HG03442 (cell line): Measurements from ENCODE around the gene TDRD15.
"Not testable (repeated sequence)": the region's sequence is repeated elsewhere in the genome, so short reads cannot be mapped to it uniquely, and the experiment has no call there.

Experiments used
- ATAC-seq: cut with Tn5 transposase; IDR thresholded peaks from one replicate; pipeline ENCODE4 v1.9.1; 2021; ENCODE audit warnings: mild to moderate bottlenecking, moderate library complexity; ENCODE audit not compliant: unreplicated experiment

The TDRD15 gene

DNA sequence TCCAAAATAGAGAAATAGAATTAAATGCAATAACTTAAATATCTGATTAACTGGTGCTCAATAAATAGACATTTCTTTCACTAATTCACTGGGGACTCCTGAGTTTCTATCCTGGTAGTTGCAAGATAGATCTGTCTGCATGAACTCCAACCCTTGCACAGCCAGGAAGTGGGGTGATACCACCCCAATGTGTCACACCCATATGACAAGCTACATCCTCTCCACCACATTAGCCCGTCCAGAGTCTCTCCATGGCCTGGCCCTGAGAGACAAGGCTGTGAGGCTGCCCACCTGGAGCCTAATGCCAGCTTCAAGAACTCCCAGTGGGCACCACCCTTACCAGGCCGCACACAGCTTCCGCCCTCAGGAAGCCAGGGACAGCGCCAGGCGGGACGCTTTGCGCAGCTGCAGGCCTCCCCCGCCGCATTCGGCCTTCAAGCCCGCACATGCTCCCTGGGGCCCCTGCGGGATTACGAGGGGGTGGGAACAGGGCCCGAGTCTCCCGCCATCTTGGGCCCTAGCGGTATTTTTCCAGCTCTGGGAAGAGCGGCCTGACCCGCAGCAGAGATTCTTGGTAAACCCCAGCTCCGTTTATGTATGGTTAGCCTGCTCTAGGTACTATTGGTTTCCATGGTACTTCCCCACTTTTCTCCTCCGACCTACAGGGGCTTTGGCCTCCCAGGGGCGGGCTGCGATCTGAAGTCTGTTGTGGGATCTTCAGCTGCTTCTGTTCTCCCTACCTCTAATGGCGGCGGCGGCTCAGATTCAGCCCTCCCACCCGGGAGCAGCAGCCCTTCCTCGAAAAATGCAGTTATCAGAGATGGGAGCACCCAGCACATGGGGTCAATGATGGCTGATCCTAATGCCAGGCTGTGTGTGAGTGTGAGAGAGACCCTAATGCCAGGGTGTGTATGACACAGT is at the start of gene TDRD15:
TDRD15 (plus strand) TSS at position 496 of the 921 bp plus-strand sequence. CDS start 13,500 bp downstream, outside the sequence.
- ATAC-seq: no peak

GRCh38 chr2:21078296-21078695 is 45.5 kb upstream of the TDRD15 start:
- ATAC-seq: no peak

- no peak for ATAC-seq
Measured at GRCh38 chr2:21083482-21083881, 40.3 kb upstream of the TDRD15 start.

DNA sequence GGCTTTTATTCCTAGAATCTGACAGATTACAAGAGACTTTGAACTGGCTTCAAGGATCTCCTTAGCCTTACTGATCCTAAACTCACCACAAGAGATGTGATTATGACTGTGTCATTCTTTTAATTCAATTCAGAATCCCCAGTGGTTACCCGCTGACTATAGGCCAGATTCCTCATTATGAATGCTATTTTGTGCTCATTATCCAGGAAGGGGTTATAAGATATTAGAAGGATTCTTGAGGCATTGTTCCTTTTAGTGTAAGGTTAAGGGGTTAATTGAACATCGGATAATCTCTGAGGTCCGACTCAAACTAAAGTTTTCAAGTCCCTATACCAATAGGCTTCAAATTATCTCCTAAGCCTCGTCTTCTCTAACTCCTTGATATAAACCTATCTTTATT is 39.4 kb upstream of the TDRD15 start:
- no peak for ATAC-seq

- no peak for ATAC-seq
Measured at GRCh38 chr2:21092308-21092869, 31.4 kb upstream of the TDRD15 start.

DNA sequence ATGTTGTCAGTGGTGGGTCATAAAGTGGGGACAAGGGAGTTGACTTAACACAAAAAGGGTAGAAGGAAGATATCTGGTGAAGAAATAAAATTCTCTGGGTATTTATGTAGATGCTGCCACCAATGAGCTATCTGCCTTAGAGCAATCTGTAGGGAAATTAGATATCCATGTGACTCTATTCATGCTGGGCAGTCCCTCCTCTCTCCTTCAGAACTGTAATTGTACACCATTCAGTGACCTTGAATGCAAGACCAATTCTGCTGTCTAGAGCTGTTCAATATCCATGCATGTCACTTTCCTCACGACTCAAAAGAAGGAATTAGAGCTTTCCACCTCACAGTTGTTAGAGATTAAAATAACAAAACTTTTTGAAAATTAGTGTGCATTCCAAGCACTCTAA is 28.6 kb upstream of the TDRD15 start:
- no peak for ATAC-seq

GRCh38 chr2:21095714-21096113 is 28.1 kb upstream of the TDRD15 start:
- no peak for ATAC-seq

- ATAC-seq: no peak
Measured at GRCh38 chr2:21096458-21096857, 27.3 kb upstream of the TDRD15 start.

GRCh38 chr2:21097331-21097730 is 26.4 kb upstream of the TDRD15 start:
- ATAC-seq: no peak

- ATAC-seq: no peak
Measured at GRCh38 chr2:21098294-21098693, 25.5 kb upstream of the TDRD15 start.

DNA sequence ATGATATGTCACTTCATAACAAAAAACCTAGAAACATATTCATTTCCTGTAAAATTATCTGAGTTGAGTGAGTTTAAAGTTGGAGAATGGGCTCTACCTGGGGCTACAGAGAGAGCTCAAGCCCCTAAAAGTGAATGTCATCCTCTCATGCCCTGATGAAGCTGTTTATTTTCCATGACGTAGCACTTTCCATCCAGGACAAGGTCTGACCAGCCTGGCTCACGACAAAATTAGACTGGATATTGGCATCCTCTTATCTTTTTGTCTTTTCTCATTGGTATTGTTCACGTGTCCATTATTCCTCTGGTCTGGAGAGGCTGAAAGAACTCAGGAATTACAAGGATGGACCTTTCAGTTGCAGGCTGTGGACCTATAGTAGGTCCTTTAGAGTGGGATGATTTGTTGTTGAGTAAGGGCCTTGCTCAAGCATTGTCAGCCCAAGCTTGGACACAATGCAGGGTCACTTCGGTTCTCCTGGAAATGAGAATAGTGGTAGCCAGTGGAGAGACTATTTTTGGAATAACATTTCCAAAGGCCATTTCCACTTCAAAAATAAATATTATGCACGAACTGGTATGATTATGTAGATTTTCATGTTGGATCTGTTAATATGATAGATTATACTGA is 24.4 kb upstream of the TDRD15 start:
- ATAC-seq: no peak

- ATAC-seq: not testable (repeated sequence)
Measured at GRCh38 chr2:21101514-21102155, 22.1 kb upstream of the TDRD15 start.

DNA sequence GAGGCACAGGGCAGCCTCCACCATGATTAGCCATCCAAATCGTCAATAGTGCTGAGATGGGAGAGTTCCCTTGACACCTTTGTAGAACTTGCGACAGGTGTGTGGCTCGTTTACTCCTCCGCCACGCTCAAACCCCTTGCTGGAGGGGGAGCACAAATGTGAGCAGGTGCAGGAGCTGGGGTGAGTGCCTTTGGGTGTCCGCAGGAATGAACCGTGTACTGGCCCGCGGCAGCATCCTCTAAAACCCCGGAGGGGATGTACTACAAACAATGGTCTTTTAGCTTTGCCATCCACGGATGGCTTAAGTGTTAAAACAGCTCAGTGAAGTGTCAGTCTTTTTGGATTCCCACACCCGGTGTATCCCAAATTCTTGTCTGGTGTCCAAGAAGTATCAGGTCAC is 21.4 kb upstream of the TDRD15 start:
- no peak for ATAC-seq

- no peak for ATAC-seq
Measured at GRCh38 chr2:21103274-21103891, 20.4 kb upstream of the TDRD15 start.

DNA sequence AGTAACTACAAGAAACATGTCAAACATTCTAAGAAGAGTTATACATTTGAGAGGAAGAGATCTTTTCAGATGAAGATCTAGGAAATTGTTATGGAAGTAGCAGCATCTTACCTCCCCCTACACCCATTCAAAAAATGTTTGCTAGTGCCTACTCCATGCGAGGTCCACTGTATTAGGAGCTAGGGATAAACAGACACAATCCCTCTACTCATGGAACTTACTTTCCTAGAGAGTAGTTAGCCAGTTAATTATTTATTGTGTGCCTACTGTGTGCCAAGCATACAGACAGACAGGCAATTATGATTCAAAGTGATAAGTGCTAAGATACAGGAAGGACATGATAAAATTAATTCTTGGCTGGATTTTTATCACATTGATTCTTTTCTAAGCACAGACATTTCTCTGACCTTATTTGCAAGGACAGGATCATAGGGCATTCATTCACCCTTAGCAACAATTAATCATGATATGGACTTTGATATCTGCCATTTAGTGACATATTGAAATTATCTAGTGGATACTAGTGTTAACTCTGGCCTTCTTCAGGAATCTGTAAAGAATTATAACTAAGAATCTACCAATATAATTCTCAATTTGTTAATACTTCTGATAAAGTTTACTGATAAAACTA is 19.6 kb upstream of the TDRD15 start:
- ATAC-seq: no peak

DNA sequence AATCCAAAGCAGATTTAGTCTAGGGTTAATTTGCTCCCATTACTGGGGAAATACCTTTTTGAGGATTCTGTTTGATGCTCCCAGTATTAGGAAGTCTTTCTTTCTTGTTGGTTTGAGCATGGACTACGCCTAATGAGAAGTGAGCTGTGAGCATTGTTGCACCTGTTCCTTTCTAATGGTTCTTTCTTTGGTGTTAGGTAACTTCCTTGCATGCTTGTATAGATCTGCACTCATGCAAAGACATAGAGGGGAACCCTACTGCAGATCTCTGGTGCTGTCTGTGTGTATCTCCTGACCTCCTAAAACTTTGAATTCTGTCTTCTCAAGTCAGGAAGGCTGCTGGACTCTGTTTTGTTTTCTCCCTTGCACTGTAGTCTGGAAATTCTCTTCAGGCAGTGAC is 12.8 kb upstream of the TDRD15 start:
- no peak for ATAC-seq

GRCh38 chr2:21117688-21118087 is 6.1 kb upstream of the TDRD15 start:
- ATAC-seq: no peak

- peak; percentile 75 for ATAC-seq
Measured at GRCh38 chr2:21118302-21118920, 5.4 kb upstream of the TDRD15 start.

- ATAC-seq: no peak
Measured at GRCh38 chr2:21131861-21132260, 8.1 kb downstream of the TDRD15 start.

GRCh38 chr2:21135585-21135984 is 11.8 kb downstream of the TDRD15 start:
- no peak for ATAC-seq
